GM12864 (cell line): ENCODE results near the gene KLHL21.
A peak's percentile ranks its signal among the peaks of the same experiment; 100 is the strongest.

Experiments used
- DNase-seq: peaks from one replicate; pipeline ENCODE4 v3.0.0-alpha.2; 2011; ENCODE audit warnings: low read depth
- H3K4me3 ChIP-seq: 2 replicates; pipeline ENCODE4 v1.5.1; 2011; ENCODE audit warnings: mild to moderate bottlenecking, low read depth, low read length, control low read depth
- CTCF ChIP-seq: IDR thresholded peaks from 2 replicates; pipeline ENCODE4 v1.5.1; 2011; ENCODE audit warnings: low read depth, mild to moderate bottlenecking, moderate library complexity, low read length, control low read depth, inconsistent platforms; ENCODE audit errors: missing control alignments

KLHL21 gene

GRCh38 chr1:6624710-6625583 is 22.3 kb upstream of the KLHL21 start, which contains the start of gene THAP3:
Gene THAP3, plus strand, starts transcription at chr1:6624868. Its CDS starts 351 bp downstream, at chr1:6625219.
- peak within 1 kb of the TSS; percentile 82 for H3K4me3 ChIP-seq
- TF ChIP-seq CTCF: peak; percentile 14
- DNase-seq: no peak

- no peak for DNase-seq
- no peak for TF ChIP-seq CTCF
- no peak overlapping the region for H3K4me3 ChIP-seq
Observed at GRCh38 chr1:6623269-6623965, 20.7 kb upstream of the KLHL21 start.

- TF ChIP-seq CTCF: no peak
- no peak overlapping the region for H3K4me3 ChIP-seq
- no peak for DNase-seq
Observed at GRCh38 chr1:6622396-6623152, 19.9 kb upstream of the KLHL21 start.

- DNase-seq: no peak
- no peak for TF ChIP-seq CTCF
- no peak overlapping the region for H3K4me3 ChIP-seq
Observed at GRCh38 chr1:6621429-6622391, 19.0 kb upstream of the KLHL21 start.

GRCh38 chr1:6619045-6619444 is 16.4 kb upstream of the KLHL21 start:
- H3K4me3 ChIP-seq: no peak overlapping the region
- DNase-seq: no peak
- TF ChIP-seq CTCF: no peak
